Kidney capillary endothelial cell (primary cell): ENCODE measurements around the gene SIGLEC9.

ENCODE experiments used
- DNase-seq: peaks from one replicate; pipeline ENCODE4 v3.0.0-alpha.2; 2018; ENCODE audit warnings: low spot score

The SIGLEC9 gene

DNA sequence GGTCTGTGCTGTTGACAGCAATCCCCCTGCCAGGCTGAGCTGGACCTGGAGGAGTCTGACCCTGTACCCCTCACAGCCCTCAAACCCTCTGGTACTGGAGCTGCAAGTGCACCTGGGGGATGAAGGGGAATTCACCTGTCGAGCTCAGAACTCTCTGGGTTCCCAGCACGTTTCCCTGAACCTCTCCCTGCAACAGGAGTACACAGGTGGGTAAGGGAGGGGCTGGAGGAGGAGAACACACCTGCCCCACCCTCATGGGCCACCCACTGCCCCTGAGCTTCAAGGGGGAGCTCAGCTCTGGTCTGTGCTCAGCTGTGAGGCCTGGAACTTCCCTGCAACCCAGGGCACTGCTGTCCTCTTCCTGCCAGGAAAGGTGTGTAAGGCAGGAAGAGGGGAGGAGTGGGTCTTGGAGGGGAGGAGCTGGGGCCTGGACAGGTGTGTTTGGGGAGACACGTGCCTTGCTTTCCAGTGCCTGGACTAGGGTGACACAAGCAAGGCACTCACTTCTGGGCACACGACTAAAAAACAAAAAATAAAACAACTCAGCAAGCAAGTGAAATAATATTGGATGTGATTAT is 21.3 kb downstream of the SIGLEC9 start:
- DNase-seq = no peak

DNA sequence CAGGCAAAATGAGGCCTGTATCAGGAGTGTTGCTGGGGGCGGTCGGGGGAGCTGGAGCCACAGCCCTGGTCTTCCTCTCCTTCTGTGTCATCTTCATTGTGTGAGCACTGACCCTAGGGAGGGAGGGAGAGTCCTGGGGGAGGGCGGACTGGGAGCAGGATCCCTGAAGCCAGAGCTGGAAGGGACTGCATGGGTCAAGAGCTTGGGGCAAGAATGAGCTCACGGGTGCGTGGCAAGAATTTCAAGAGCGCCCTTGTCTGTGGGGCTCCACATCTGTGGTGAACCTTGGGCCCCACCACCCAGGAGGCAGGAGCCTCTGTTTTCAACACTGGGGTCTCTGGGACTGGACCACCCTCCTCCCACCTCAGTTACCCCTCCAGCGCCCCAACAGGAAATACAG is 22.0 kb downstream of the SIGLEC9 start:
- no peak for DNase-seq

DNA sequence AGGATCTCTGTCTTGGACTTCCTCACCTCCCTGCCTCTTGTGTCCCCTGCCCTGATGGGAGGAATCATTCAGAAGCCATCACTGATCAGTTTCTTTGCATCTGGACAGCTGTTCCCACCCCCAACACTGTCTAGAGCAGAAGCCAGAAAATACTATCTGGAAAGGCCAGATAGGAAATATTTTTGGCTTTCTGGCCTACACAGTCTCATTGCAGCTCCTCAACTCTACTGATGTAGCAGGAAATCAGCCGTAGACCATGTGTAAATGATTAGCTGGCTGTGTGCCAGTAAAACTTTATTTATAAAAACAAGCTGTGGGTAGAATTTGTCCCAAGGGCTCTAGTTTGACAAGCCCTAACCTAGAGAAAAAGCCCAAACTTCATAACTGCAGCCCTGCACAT is 23.0 kb downstream of the SIGLEC9 start:
- DNase-seq = no peak

- DNase-seq = no peak
These were observed 23.9 kb downstream of the SIGLEC9 start for GRCh38 chr19:51148580-51148979.

- no peak for DNase-seq
These were observed 25.9 kb downstream of the SIGLEC9 start for GRCh38 chr19:51150627-51151026.

- no peak for DNase-seq
These were observed 32.0 kb downstream of the SIGLEC9 start for GRCh38 chr19:51156710-51157109.

- no peak for DNase-seq
These were observed 32.6 kb downstream of the SIGLEC9 start for GRCh38 chr19:51157265-51157664.

GRCh38 chr19:51158474-51159129 is 33.9 kb downstream of the SIGLEC9 start:
- peak; percentile 37 for DNase-seq

GRCh38 chr19:51159656-51160055 is 35.0 kb downstream of the SIGLEC9 start:
- DNase-seq = no peak

DNA sequence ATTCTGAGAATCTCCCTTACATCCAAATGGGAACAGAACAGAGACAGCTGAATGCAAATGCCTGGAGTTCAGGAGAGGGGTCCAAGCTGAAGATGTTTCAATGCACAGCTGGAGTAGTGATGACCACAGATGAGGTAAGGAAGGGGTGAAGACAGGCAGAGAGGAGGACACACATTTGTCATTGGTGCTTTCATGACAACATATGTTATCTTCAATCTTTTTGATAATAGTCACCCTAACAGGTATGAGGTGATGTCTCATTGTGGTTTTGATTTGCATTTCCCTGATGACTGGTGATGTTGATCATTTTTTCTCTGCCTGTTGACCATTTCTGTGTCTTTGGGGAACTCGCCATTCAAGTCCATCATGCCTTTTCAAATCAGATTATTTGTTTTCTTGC is 36.6 kb downstream of the SIGLEC9 start:
- DNase-seq = no peak

DNA sequence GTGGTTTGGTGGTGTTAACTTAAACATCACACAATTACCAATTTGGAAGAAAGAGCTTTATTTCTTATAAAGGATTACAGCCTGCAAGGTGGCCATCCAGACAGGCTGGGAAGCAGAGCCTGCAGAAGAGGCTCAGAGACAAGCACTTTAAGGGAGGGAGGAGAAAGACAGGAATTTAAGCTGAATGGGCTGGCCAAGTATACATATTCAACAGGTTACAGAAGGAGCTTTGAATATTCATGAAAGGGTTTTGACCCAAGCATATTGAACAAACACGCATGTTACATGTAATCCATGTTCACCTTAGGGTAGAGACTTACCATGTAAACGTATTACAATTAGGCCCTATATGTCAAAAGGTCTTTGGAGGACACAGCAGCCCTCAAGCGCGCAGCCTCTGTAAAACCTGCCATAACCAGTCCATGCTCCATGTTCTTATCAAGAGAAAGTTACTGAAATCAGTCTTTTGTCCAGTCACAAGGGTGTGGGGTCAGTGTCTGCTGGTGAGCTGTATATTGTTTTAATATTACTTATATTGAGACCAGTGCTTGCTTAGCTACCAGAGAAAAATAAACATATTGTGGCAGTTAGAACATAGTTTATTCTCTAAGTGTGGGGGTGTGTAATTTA is 37.3 kb downstream of the SIGLEC9 start:
- no peak for DNase-seq

DNA sequence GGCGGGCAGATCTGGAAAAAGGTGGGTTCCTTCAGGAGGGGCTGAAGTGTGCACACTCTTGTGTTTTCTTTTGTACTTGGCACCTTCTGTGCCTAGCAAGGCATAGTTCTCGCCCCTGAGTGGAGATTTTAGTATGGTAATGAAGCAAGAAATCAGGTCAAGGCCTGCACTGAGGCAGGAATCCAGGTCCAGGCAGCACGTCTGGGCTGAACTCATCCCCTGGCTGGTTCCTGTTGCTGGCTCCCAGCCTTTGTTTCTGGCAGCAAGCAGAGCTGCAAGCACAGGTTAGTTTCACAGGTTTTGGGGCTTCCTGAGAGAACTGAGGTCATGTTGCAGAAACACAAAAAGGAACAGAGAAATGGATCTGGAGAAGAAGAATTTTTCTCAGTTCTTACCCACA is 38.6 kb downstream of the SIGLEC9 start:
- DNase-seq = no peak

GRCh38 chr19:51164215-51164614 is 39.5 kb downstream of the SIGLEC9 start:
- DNase-seq = no peak

GRCh38 chr19:51166846-51167490 is 42.3 kb downstream of the SIGLEC9 start:
- DNase-seq = no peak

DNA sequence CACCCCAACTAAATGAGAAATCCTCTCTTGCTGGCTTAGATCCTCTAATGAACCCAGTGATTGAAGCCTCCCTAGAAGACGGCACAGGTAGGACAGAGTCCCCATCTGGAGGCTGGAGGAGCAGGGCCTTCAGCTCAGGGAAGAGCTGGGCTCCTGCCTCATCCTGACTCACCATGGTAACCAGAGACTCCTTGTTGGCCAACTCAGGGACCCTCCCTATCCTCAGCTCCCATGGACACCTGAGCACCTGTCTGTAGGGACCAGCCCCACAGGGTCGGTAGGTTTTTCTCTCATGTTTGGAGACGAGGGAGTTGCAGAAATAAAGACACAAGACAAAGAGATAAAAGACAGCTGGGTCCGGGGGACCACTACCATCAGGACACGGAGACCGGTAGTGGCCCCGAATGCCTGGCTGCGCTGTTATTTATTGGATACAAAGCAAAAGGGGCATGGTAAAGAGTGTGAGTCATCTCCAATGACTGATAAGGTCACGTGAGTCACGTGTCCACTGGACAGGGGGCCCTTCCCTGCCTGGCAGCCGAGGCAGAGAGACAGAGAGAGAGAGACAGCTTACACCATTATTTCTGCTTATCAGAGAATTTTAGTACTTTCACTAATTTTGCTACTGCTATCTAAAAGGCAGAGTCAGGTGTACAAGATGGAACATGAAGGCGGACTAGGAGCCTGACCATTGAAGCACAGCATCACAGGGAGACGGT is 44.0 kb downstream of the SIGLEC9 start:
- no peak for DNase-seq

- peak; percentile 67 for DNase-seq
These were observed 44.7 kb downstream of the SIGLEC9 start for GRCh38 chr19:51169283-51169918.

GRCh38 chr19:51172223-51172622 is 47.5 kb downstream of the SIGLEC9 start:
- DNase-seq = no peak

GRCh38 chr19:51173681-51174080 is 49.0 kb downstream of the SIGLEC9 start:
- DNase-seq = no peak

DNA sequence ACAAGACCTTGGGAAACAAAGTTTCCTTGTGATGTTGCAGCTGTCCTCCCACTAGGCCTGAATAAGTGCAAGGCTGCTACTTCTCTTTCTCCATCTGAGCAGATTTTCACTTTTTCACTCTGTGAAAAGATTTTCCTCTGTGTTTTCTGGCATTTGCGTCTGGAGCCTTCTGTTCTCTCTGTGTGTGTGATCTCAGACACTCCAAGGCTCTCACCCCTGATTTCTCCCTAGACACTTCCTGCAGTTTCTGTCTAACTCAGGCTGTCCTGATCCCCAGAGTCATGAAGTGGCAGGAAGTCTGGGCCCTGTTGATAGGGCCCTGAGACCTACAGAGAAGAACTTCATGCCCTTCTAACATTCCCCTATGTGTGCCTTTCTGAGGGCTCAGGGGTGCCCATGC is 54.5 kb downstream of the SIGLEC9 start:
- no peak for DNase-seq
